ENCODE results near the gene WDR27.

DNA sequence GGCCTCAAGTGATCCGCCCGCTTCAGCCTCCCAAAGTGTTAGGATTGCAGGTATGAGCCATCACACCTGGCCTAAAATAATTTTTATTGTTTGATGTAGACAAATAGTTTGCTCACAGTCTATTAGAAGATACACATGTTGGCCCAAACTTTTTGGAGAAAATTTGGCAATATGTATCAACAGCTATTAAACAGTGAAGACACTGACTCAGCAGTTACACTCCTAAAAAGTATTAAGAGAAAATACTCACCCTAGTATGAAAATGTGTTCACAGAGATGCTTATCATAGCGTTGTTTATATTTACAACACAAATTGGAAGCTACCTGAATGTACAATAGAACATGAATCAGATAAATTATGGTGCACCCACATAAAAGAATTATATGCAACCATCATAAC is 173.1 kb downstream of the WDR27 start:
- TF ChIP-seq CTCF (IDR thresholded peaks at IDR 0.05): no peak
- TF ChIP-seq EP300 (IDR thresholded peaks at IDR 0.05): no peak
- no peak for TF ChIP-seq POLR2AphosphoS5 (IDR thresholded peaks at IDR 0.05)
- no peak for TF ChIP-seq POLR2A (IDR thresholded peaks at IDR 0.05)

Measured in sigmoid colon (tissue), 4 donors.